ENCODE data around the gene PTCH1.
A peak's percentile ranks its signal among the peaks of the same experiment; 100 is the strongest.

Gene PTCH1

DNA sequence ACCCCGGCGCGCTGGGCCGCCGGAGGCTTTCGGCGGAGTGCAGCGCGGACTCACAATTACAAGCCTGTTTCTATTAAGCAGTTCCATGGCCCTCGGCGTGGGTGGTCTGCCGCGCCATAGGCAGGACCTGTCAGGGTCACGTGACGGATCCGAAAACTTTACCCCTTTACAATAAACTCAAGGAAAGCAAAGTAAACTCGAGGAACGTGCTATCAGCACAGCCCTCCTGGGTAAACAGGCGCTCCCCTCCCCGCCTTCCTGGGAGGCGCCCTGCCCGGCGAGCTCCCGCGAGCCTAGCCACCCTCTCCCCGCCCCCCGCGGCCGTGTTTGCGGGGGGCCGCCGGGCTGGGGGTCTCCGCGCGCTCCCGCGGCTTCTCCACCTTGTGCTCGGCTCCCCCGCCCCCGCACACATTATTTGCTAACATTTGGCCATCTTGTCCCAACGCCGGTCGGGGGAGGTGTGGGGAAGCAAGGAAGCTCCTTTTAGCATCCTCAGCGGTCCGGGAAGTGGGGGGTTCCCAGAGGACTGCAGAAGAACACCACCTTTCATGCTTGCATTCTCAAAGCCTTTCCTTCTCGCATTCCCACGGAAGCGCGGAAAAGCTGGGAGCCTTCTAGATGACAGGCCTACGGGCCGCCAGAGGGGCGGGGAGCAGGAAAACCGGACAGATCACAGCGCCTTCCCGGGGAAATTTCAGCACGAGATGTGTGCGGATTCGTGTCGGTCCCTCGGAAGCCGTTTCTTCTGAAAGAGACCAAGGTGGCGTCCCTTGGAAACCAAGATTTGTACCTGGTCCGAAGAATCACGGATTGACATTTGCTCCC, at the start of gene PTCH1:
TSS of gene PTCH1 (minus strand) at position 238 of the 825 bp plus-strand sequence.
- DNase-seq: peak; percentile 90

DNA sequence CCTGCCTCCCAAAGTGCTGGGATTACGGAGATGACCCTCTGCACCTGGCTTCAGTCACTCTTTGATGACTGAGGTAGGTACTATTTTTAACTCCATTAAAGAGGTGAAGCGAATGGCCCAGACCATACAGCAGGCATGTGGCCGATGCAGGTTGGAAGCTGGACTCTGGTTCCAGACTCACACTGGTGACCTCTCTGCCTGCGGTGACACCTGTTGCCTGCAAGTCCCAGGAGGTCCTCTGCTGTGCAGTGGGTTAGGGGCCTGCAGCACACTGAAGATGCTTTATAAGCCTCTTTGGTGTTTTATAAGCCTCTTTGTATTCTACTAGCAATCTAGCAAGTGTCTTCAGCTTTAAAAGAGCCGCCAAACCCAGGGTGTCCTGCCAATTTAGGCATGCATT, 49.2 kb upstream of the PTCH1 start:
- DNase-seq: no peak

DNA sequence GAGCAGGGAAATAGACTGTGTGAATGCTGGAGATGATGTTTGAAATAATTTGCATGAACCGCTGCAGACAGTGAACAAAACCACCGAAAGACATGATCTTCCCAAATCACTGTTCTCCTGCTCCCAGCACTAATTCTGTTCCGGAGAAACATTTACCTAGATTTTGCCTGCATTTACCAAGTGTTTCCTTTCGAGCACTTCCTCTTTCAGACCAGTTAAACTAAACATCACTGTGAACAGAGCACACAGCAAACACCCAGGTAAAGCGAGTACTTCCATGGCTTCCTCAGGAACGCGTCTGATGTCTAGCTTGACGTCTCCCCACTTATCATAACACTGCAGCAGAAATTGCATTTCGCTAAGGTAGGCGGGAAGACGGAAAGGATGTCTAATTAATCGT, 45.1 kb upstream of the PTCH1 start:
- no peak for DNase-seq

DNA sequence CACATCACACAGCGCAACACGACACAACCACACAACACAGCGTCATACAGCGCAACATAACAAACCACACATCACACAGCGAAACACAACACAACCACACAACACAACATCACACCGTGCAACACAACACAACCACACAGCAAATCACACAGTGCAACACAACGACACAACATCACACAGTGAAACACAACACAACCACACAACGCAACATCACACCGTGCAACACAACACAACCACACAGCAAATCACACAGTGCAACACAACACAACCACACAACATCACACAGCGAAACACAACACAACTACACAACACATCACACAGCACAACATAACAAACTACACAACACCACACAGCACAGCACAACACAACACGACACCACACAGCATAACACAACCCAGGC, 40.4 kb upstream of the PTCH1 start:
- DNase-seq: no peak

DNA sequence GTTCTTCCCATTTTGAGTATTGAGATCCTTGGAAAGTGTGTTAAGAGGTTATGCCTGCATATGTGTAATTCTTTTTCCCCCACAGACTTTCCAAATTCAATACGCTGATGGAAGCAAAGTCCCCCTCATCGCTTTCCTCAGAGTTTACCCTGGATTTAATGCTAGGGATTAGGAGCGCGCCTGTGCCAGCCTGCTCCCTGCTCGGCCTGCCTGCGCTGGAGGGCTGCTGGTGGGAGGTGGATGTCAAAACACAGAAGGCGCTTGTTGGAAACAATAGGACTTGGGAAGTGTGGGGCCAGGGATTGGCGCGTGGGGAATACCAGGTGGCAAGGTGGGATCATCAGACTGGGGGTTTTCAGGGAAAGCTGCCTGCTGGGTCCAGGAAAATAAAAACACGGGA, 39.8 kb upstream of the PTCH1 start:
- DNase-seq: no peak

DNA sequence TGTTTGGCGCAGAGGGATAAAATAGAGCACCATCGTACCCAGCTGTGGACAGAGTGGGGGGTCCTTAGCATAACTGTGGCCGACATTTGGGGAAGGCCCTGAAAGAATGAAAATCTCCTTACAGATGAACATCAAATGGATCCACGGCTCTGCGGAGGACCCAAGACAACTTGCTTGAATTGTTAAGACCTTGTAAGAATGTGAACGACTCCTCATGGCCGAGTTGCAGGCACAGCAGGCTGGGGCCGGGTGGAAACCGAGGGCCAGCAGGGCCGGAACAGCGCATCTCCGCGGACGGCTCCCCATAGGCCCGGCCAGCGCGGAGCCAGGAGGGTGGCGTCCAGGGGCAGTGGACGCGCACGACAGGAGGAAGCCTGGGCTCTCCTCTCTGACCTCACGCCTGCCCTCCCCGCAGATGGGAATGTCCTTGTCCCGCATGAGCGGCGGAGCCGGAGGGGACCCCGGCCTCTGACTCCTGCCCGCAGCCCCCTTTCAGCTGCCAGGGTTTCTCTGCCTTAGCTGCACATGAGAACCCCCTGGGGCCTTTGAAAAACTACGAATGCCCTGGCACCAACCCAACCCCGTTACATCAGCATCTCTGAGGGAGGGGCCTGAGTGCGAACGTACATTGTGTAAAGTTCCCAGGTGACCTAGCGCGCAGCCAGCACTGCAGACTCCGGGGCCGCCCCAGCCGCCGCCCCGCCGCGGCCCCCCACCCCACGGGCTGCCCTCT, 36.2 kb upstream of the PTCH1 start:
- DNase-seq: peak; percentile 75

DNA sequence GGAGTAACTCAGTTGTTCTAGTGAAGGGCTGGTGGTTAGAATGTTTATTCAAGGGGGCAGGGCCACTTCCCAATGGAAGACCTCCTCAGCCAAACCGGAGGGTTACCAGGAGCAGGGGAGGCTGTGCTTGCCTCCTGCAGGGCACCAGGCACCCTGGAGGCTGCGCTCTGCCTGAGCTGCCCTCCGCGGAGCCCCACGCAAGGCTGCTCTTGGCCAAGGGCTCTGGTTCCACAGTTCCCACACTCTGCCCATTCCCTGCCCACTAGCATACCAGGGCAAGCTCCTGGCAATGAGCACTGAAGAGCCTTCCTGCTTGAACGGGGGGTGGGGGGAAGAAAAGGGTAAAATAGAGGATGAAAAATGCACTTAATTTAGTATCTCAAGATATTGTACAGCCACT, 35.5 kb upstream of the PTCH1 start:
- DNase-seq: no peak

DNA sequence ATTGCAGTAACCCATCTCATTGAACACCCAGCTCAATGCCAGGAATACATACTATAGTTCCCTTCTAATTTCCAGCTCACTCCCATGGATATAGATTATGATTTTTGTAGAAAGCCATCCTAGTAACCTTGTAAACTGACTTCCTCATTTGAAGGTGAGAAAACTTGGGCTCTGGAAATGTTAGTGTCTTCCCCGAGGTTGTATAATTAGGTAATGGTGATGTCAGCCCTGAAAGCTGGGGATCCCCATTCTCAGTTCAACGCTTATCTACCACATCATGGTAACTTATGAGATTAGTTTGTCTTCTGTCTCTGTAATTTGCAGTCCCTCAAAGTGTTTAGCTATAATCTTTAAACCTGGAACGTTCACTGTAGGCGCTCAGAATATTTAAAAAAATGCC, 34.6 kb upstream of the PTCH1 start:
- DNase-seq: no peak

DNA sequence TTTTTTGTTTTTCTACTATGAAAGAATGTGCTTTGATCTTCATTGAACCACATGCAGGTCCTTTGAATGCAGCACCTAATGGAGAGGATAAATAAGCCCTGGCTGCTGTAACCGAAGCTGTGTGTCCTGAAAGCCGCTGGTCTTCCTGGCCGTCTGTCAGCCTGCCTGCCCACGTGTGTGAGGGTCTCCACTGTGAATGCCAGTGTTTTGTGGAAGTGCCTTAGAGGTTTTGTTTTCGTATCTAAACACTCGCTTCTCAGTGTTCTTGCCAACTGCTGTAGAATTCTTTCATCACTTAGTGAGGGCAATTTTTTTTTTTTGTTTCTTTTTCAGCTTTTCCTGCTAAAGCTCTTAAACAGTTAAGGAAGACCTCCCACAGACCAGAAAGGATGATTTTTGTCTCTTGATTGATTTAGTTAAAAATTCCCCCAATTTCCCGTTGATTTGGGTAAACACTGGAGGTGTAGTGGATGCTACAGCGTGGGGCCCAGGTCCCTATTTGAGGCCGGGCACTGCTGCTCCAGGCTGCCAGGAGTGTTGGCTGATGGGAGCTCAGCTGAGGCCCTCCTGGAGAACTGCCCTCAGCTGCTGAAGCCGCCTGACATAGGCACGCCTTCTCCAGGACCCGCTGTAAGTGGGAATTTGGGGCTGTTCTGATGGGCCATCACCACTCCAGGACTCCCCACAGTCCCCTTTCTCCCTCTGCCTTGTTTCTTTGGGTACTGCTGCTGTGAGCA, 29.2 kb upstream of the PTCH1 start:
- DNase-seq: no peak

DNA sequence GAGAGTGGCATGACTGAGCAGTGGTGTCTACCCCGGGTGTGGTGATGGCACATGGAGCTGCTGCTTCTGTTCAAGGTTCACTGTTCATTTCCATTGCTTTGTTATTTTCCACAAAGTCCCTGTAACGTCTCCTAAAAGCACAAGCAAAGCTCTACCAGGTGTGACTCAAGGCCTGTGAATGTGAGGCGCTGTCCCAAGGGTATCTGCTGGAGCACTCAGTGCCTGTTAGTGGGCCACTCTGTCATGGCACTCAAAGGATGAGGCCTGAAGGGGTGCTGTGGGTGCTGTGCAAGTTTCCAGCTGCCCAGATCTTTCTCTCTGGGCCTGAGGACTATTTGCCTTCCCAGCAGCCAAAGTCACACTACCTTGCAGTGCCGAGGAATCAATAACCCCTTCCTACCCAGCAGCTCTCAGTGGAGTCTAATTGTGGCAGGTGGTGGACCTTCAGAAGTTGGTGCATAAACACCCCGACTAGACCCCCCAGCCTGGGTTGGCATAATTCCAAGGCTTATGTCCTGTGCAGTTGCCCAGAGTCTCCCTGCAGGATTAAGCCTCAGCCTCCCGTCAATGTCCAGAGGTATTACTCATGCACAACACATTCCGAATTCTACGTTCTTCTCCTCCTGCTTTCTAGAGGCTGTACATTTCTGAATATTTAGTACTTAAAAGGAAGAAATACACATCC, 17.4 kb upstream of the PTCH1 start:
- DNase-seq: no peak

DNA sequence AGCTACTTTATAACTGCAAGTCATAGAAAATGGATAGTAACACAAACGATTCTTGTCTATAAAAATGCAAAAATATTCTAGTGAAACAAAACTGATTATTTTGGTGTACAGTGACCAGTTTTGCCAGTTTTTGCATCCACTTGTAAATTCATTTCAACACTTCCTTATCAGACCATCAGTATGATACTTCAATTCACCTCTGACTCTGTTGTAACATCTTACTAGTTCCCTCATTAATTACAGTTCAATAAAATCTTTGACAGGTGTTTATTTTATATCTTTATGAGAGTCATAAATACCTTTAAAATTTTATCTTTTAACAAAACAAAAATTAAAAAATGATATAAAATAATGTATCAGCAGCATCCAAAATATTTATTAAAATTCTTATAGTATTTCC, 13.1 kb upstream of the PTCH1 start:
- no peak for DNase-seq

DNA sequence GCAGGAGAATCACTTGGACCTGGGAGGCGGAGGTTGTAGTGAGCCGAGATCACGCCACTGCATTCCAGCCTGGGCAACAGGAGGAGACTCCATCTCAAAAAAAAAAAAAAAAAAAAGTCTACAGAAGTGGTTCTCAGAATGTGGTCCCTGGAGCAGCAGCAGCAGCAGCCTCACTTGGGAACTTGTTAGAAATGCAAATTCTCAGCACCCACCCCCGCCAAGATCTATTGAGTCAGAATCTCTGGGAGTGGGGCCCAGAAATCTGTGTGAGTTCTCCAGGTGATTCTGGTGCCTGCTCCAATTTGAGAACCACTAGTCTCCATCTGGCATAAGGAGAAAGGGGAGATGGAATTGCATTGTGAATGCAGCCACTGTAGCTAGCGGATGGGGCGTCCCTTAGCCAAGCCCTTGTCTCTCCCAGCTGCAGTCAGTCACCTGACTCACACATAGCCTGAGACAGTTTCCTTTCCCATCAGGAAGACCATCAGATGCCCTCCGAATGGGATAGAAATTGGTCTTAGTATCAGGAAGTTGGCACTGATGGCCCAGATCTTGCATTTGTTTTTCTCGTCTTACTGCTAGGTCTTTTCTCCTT, 12.2 kb upstream of the PTCH1 start:
- no peak for DNase-seq

DNA sequence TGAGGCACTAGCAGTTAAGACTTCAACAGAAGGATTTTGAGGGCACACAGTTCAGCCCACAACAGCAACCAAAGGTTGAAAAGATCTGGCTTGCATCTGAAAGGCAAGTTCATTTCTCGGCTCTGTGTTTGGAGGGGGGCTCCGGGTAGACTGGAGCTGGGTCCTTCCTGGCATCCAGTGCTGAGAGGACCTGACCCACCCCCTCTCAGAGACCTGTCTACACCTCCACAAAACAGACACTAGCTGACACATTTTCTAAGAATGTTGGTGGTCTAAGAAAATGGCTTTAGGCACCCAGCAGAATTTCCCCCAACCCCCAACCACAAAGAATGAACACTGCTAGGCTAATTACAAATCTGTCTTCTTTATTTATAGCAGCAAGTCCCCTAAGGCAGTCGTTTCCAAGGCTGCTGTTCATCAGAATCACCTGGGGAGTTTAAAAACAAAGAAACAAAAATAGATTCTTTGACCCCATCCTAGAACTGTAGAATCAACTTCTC, 6.2 kb upstream of the PTCH1 start:
- DNase-seq: no peak

DNA sequence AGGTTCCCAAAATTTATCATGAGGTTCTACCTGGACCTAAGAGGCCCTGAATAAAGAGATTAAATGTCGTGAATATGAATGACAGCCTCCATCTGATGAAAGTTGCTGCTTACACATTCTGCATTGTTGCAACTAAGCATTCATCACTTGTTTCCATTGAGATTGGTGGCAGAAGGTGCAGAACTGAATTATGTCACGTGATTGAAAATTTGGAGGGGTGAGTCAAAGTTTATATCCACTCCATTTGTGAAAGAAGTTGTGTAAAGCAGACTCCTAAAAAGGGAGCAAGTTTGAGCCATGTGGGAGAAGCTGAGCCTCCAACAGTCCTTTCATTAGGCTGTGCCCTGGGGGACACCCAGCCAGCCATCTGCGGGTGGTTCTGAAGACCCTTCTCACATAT, 4.9 kb upstream of the PTCH1 start:
- no peak for DNase-seq

DNA sequence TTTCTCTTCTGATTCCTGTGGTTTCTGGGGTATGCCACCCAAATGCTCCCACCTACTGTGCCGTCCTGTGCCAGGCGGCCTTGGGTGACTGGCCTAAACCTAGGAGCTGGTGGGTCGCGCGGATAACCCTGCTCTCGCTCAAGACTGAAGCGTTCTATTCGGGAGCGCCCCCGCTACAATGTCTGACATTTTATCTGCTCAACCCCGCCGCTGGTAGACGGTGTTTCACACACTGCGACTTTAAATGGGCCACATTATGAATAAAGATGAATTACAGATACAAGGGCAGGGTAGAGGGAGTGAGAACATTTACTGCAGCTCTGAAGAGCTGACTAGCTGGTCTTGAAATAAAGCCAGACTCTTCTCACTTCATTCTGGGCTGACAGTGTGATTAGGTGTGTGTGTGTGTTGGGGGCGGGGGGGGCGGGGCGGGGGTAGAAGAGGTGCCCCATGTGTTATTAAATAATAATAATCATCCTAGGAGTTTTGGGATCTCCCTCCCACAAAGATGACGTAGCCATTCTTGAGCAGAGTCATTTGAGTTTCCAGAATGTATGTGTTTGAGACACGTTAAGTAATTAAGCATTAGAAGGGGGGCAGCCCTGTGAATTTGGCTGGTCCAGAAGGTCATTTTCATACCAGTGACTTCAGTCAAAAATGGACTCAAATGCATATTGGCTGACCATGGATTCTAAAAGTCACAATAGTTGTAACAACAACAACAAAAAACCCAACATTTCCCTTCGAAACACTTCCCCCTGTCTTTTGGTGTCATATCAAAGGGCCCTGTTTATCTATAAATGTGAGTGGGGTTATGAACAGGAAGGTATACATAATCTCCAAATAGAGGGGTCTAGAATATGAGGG, 1.0 kb upstream of the PTCH1 start:
- DNase-seq: no peak

DNA sequence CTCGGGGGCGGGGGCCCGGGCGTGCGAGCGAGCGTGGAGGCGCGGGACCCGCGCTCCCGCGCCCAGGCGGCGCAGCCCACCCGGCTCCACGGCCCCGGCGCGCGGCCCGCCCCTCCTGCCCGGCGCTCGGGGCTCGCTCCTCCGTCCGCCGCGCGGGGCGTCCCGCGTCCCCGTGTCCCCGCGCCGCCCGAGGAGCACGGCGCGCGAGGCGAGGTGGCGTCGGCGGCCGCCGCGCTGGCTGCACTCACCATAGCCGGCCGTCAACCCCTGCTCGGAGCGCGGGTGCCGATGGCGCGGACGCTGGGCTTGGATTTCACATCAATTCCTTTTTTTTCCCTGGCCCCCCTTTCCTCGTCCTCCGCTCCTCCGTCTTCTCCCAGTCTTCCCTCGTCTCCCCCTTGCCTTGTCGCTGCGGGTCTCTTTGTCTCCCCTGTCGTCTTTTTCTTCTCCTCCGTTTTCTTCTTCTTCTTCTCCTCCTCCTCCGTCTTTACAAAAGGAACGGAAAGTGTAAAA, 494 bp downstream of the PTCH1 start:
- DNase-seq: no peak

DNA sequence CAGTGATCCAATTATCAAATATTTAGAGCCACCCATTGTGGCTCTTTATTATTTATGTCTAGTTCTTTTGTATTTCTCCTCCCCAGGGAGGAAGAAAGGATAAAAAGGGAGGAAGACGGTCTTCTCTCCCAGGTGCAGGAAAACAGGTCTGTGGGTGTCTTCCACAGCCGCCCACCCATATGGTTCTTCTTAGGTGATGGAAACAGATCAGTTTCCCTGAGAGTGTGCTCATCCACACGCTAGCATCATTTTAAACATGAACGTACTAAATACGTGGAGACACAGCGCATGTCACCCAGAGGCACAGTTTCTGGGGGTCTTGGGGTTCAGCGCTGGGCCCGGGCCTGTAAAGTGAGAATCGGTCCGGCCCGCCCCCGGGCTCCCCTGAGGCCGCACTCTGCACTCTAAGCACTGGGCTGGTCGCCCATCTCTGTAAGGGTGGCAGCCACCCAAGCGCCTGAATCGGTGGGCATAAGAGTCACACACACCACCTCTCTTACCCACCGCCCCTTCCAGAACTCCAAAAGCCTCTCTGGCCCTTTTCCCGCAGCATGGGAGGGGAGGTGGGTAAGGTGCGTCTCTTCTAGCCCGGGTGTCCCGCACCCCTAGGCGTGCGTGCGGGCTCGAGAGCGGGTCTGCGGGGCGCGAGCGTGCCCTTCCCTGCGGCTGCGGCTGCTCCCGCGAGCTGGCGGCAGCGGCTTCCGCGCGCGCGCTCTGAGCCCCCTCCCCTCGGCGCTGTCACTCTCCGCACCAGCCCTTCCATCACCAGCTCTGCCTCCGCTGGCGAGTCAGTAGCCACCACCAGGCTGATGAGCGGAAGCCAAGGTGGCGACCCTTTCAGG, 1.3 kb downstream of the PTCH1 start:
- DNase-seq: peak; percentile 91

DNA sequence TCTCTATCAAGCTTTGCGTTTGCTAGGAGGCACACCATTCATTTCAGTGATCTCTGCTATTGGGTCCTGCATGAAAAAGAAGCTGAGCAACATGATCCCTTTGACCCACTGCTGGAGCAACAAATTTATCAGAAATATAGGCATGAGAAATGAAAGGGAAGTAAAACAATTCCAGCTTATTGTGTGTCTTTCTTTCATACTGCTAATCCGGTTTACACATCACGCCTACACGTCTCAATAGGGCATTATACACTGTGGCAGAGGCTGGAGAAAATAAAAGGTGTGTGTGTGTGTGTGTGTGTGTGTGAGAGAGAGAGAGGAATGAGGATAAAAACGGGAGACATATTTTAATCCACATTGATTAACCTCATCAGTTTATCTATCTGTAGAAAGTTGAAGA, 2.4 kb downstream of the PTCH1 start:
- DNase-seq: no peak

DNA sequence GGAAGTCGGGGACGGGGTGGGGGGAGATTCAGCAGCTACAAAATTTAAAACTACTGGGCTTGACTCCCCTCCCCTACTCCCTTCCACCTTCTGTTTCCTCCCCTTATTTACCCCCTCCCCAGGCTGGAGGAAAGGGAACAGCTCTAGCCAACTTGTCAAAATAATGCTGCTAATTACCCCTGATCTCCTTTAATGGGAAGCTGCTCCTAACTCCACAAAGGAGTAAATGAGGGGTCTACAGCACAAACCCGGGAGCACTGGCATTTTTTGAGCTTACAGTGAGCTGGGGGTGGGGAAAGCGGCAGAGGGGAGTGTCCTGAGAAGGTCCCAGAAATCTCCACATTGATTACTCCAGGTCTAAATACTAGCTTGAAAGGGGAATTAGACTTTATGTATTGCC, 3.1 kb downstream of the PTCH1 start:
- DNase-seq: peak; percentile 72

DNA sequence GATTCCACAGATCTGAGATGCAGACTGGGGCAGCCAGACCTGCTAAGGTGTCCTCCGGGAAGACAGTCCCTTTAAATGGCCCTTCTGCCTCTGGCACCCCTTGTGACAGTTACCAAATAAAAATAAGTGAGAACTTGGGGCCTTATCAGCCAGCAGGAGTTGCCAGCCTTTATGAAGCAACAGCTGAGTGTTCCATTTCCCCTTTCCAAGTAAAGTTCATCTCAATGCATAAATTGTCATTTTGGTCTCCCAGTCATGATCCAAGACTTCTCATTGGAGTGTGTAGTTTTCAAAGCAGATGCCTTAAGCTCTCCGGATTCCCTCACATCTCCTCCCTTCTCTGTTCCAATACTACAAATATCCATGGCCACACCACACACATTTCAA, 4.1 kb downstream of the PTCH1 start:
- DNase-seq: no peak
